Cardiac septum (tissue), 1 donor: ENCODE measurements around the gene KCNK10. TPM values are rescaled to one million over a fixed set of nuclear protein-coding genes. Genes with fewer than 3 reads are reported as not detected.

ENCODE experiments used
- DNase-seq: peaks from one replicate; pipeline ENCODE4 v3.0.0-alpha.2; 2020; ENCODE audit warnings: low spot score
- intact Hi-C: fragments of 100-400 bp; cut with DNase I; formaldehyde crosslinking; loops from one replicate; pipeline ENCODE4 v1.14.0; 2022
- total RNA-seq: library from RNA; stranded (reverse); fragmentation: NEBNext Ultra II Directional; extraction: Animal tissue kit (Norgen Biotek cat#: 25700); gene quantifications from one replicate; pipeline ENCODE4 v1.2.1, GENCODE V29; 2021
- donor health status: DM: no; HTN: no; CAD: no.

The KCNK10 gene
- total RNA-seq, 1 donor from 2014 or later: not detected

- intact Hi-C loops: no loop called here
- DNase-seq: no peak
These were observed 176.0 kb downstream of the KCNK10 start for GRCh38 chr14:88146881-88147649.

DNA sequence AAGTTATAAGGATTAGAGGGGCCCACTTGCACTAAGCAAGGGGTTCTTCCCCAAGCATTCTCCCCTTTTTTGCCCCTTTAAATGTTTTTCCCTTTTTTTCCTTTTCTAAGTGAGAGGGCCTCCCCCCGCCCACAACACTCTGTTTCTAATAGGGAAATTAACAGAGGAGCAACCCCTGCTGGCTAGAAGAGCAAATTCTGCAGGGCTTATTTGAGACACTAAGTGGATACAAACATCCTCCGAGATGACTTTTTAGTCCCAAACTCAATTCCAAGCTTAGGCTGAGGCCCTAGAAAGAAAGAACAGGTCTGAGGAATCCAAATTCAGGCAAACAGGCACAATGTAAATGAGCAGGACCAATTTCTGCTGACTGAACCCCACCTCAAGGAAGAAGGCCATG is 179.3 kb downstream of the KCNK10 start:
- no peak for DNase-seq
- intact Hi-C loops: no loop called here

DNA sequence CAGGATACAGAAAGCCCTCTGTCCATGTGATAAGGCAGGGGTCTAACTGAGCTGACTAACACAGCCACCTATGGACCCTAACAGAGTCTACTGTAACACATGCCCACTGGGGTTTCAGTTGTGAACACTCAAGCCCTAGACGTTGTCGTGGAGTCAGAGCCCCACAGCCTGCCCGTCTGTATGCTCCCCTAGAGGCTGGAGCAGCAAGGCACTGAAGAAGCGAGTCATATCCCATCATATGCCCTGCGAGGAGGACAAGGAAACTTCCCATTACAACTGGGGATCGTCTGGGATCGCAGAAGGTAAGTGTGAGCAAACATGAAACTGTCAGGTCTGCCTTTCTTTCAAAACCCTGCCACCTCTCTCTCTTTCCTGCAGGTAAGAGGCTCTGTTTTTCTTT is 180.1 kb downstream of the KCNK10 start:
- intact Hi-C loops: no loop called here
- no peak for DNase-seq

- intact Hi-C loops: no loop called here
- DNase-seq: no peak
These were observed 182.2 kb downstream of the KCNK10 start for GRCh38 chr14:88140874-88141273.

GRCh38 chr14:88137327-88137726 is 185.7 kb downstream of the KCNK10 start:
- intact Hi-C loops: no loop called here

More at GRCh38 chr14:88137327-88137726, 185.7 kb downstream of the KCNK10 start:
- no peak for DNase-seq

Other genes with a start within 250 kb of the KCNK10 start
- gene SPATA7, start 62.4 kb upstream of the KCNK10 start, total RNA-seq: 7.2 TPM
- gene PTPN21, start 231.7 kb upstream of the KCNK10 start, total RNA-seq: 56.8 TPM
- gene ZC3H14, start 239.8 kb upstream of the KCNK10 start, total RNA-seq: 39.7 TPM